ENCODE measurements around the gene HTATSF1. TPM values are rescaled to one million over a fixed set of nuclear protein-coding genes. Genes with fewer than 3 reads are reported as not detected.

HTATSF1 gene
- total and polyA plus RNA-seq, 3 experiments from 2014 or later, result 42.7 to 73.1 (median 45.2) TPM

DNA sequence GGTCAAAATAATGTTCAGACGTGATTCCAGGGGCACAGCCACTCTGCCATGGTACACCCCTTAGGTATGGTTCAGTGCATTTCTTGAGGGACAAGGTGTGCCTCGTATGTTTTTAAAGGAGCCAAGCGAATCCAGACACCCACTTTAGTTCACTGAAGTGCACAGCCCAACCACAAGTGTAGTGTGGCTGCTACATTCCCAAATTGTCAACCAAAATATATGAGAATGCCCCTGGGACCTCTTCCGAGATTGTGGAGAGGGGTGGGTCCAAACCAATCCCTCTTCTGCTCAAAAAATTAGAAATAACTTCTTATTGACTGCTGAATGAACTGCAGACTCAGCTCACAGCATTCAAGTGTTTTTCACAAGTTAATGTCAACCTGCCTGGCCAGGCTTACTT is 17.0 kb upstream of the HTATSF1 start:
- Mint-ChIP-seq H3K36me3 (no peaks in the 10 kb centered on the region), H3K9me3 (no peaks in the 10 kb centered on the region), H3K4me1 (no peaks in the 10 kb centered on the region), H3K27ac (no peak overlapping the region), H3K27me3 (peaks cover 10 to 16% of the 10 kb centered on the region in 2 donors), H3K4me3 (no peak overlapping the region)
- ChIA-PET CTCF (no interaction called here), POLR2A (no interaction called here)
- Histone ChIP-seq H3K36me3 (ENCODE audit: insufficient read depth, low read length) (no peaks in the 10 kb centered on the region), H3K27ac (ENCODE audit: low read depth, low read length) (no peak overlapping the region), H3K4me3 (ENCODE audit: low read length) (no peak overlapping the region), H3K4me1 (ENCODE audit: insufficient read depth, low read length) (no peaks in the 10 kb centered on the region), H3K27me3 (ENCODE audit: insufficient read depth, low read length, poor library complexity, severe bottlenecking) (no peaks in the 10 kb centered on the region), H3K9me3 (ENCODE audit: low read length) (no peaks in the 10 kb centered on the region)
- no peak for DNase-seq

GRCh38 chrX:136487647-136488046 is 9.7 kb upstream of the HTATSF1 start, which contains the start of gene BRS3:
TSS of gene BRS3 (plus strand) at chrX:136487947. CDS start at chrX:136488115, 168 bp downstream.
- H3K27ac ChIP-seq (ENCODE audit: low read depth, low read length), result no peak within 1 kb of the TSS
- Mint-ChIP-seq H3K27ac (no peak within 1 kb of the TSS), H3K36me3 (no peaks in the 10 kb centered on the region), H3K4me3 (no peak within 1 kb of the TSS), H3K9me3 (no peaks in the 10 kb centered on the region), H3K27me3 (peaks cover 24 to 73% of the 10 kb centered on the region in 2 donors), H3K4me1 (no peaks in the 10 kb centered on the region)
- H3K27me3 ChIP-seq (ENCODE audit: insufficient read depth, low read length, poor library complexity, severe bottlenecking), result no peaks in the 10 kb centered on the region
- no peaks in the 10 kb centered on the region for H3K4me1 ChIP-seq (ENCODE audit: insufficient read depth, low read length)
- no peaks in the 10 kb centered on the region for H3K36me3 ChIP-seq (ENCODE audit: insufficient read depth, low read length)
- ChIA-PET CTCF (no interaction called here), POLR2A (no interaction called here)
- DNase-seq, result no peak
- no peaks in the 10 kb centered on the region for H3K9me3 ChIP-seq (ENCODE audit: low read length)
- H3K4me3 ChIP-seq (ENCODE audit: low read length), result no peak within 1 kb of the TSS

DNA sequence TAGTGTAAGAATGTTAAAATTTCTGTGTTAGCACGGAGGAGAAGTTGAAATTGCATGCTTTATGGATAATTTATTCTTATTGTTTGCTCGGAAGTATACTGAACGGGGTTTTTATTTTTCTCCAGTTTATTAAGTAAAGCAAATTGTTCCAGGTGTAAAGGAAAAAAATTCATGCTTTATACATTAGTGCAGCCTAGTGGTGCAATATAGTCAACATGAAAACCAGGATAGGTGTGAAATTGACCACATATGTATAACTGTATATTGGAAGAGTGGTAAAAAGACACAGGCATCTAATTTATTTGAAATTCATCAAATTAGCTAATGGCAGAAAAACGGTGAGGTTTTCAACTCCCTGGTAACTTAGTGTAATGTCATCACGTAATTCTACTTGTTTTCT is 8.7 kb upstream of the HTATSF1 start:
- H3K36me3 ChIP-seq (ENCODE audit: insufficient read depth, low read length), result no peaks in the 10 kb centered on the region
- H3K27me3 ChIP-seq (ENCODE audit: insufficient read depth, low read length, poor library complexity, severe bottlenecking), result no peaks in the 10 kb centered on the region
- CTCF ChIA-PET, result no interaction called here
- H3K9me3 ChIP-seq (ENCODE audit: low read length), result no peaks in the 10 kb centered on the region
- Mint-ChIP-seq H3K27me3 (peaks cover 28 to 64% of the 10 kb centered on the region in 2 donors), H3K9me3 (no peaks in the 10 kb centered on the region), H3K36me3 (no peaks in the 10 kb centered on the region), H3K4me3 (no peak overlapping the region), H3K4me1 (no peaks in the 10 kb centered on the region), H3K27ac (no peak overlapping the region)
- H3K4me3 ChIP-seq (ENCODE audit: low read length), result no peak overlapping the region
- POLR2A ChIA-PET, result no interaction called here
- no peak for DNase-seq
- no peak overlapping the region for H3K27ac ChIP-seq (ENCODE audit: low read depth, low read length)
- H3K4me1 ChIP-seq (ENCODE audit: insufficient read depth, low read length), result no peaks in the 10 kb centered on the region

DNA sequence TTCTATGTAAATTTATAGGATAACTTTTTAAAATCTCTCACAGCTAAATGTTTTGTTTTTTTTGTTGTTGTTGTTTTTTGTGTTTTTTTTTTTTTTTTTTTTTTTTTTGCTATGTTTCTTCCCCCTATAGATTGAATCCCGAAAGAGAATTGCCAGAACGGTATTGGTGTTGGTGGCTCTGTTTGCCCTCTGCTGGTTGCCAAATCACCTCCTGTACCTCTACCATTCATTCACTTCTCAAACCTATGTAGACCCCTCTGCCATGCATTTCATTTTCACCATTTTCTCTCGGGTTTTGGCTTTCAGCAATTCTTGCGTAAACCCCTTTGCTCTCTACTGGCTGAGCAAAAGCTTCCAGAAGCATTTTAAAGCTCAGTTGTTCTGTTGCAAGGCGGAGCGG is 5.6 kb upstream of the HTATSF1 start:
- Mint-ChIP-seq H3K4me3 (no peak overlapping the region), H3K36me3 (peaks cover 0 to 2% (median 0%) of the 10 kb centered on the region in 3 donors), H3K27ac (no peak overlapping the region), H3K27me3 (peaks cover 21 to 44% of the 10 kb centered on the region in 2 donors), H3K4me1 (peaks cover 5 to 6% (median 6%) of the 10 kb centered on the region in 3 donors), H3K9me3 (no peaks in the 10 kb centered on the region)
- no peaks in the 10 kb centered on the region for H3K27me3 ChIP-seq (ENCODE audit: insufficient read depth, low read length, poor library complexity, severe bottlenecking)
- ChIA-PET POLR2A (interaction anchor here (0.6 kb wide), 2 partner anchors 16 to 1088 kb away, joined by 4 to 5 read pairs; no protein-coding TSS in a partner anchor), CTCF (no interaction called here)
- H3K9me3 ChIP-seq (ENCODE audit: low read length), result no peaks in the 10 kb centered on the region
- H3K4me1 ChIP-seq (ENCODE audit: insufficient read depth, low read length), result peaks cover 5% of the 10 kb centered on the region
- no peaks in the 10 kb centered on the region for H3K36me3 ChIP-seq (ENCODE audit: insufficient read depth, low read length)
- no peak for DNase-seq
- H3K27ac ChIP-seq (ENCODE audit: low read depth, low read length), result no peak overlapping the region
- no peak overlapping the region for H3K4me3 ChIP-seq (ENCODE audit: low read length)

DNA sequence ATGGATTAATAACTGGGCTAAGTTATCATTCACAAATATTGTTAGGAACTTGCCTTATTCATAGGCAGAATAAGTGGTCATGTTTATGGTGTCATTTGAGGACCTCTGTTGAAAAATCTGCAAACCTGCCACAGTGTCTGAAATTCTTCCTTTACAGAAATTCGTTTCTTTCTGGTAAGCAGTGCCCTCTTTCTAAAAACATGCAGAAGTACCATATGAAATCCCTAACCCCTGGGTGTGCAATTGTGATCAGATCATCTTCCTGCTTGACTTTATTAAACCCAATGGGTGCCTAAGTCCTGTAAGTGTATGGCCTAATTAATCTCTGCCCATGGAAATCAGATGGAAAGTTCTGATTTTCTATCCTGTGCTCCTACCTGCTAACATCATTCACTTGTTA is 4.4 kb upstream of the HTATSF1 start:
- DNase-seq, result no peak
- Mint-ChIP-seq H3K36me3 (peaks cover 0 to 4% (median 0%) of the 10 kb centered on the region in 3 donors), H3K27me3 (peaks cover 18 to 36% of the 10 kb centered on the region in 2 donors), H3K4me3 (no peak overlapping the region), H3K27ac (no peak overlapping the region), H3K9me3 (no peaks in the 10 kb centered on the region), H3K4me1 (peaks cover 5 to 8% (median 6%) of the 10 kb centered on the region in 3 donors)
- peaks cover 5% of the 10 kb centered on the region for H3K4me1 ChIP-seq (ENCODE audit: insufficient read depth, low read length)
- CTCF ChIA-PET, result no interaction called here
- POLR2A ChIA-PET, result no interaction called here
- H3K4me3 ChIP-seq (ENCODE audit: low read length), result no peak overlapping the region
- no peaks in the 10 kb centered on the region for H3K9me3 ChIP-seq (ENCODE audit: low read length)
- no peaks in the 10 kb centered on the region for H3K27me3 ChIP-seq (ENCODE audit: insufficient read depth, low read length, poor library complexity, severe bottlenecking)
- no peaks in the 10 kb centered on the region for H3K36me3 ChIP-seq (ENCODE audit: insufficient read depth, low read length)
- H3K27ac ChIP-seq (ENCODE audit: low read depth, low read length), result no peak overlapping the region

DNA sequence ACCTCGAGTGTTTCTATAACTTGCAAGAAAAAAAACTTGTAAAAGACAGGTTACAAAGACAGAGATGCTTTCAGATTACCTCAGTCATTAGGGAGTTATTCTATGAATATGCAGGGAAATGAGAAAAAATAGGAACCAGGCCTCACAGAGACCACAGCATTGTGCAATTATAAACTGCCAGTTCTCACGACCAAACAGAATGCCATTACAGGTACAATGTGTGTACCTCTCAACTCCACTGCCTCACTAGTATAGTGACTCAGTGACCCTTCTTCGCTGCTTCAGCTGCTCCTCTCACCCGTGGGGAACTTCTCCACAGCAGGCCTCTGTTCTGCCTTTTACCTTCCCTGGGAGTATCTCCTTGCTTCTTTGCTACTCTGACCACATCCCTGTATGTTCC is 2.3 kb upstream of the HTATSF1 start:
- H3K27ac ChIP-seq (ENCODE audit: low read depth, low read length), result no peak overlapping the region
- H3K4me1 ChIP-seq (ENCODE audit: insufficient read depth, low read length), result peaks cover 16% of the 10 kb centered on the region
- H3K4me3 Mint-ChIP-seq, result peak overlapping the region in 1 of 7 donors; percentile 43
- H3K27me3 Mint-ChIP-seq, result peaks cover 17 to 20% of the 10 kb centered on the region in 2 donors
- peaks cover 13 to 25% (median 21%) of the 10 kb centered on the region in 3 donors for H3K4me1 Mint-ChIP-seq
- H3K9me3 ChIP-seq (ENCODE audit: low read length), result no peaks in the 10 kb centered on the region
- H3K36me3 ChIP-seq (ENCODE audit: insufficient read depth, low read length), result no peaks in the 10 kb centered on the region
- H3K9me3 Mint-ChIP-seq, result no peaks in the 10 kb centered on the region
- peaks cover 0 to 8% (median 0%) of the 10 kb centered on the region in 3 donors for H3K36me3 Mint-ChIP-seq
- ChIA-PET CTCF (no interaction called here), POLR2A (no interaction called here)
- no peak for DNase-seq
- no peak overlapping the region for H3K4me3 ChIP-seq (ENCODE audit: low read length)
- peak overlapping the region in 2 of 8 donors; percentile 21 to 50 for H3K27ac Mint-ChIP-seq
- H3K27me3 ChIP-seq (ENCODE audit: insufficient read depth, low read length, poor library complexity, severe bottlenecking), result no peaks in the 10 kb centered on the region

DNA sequence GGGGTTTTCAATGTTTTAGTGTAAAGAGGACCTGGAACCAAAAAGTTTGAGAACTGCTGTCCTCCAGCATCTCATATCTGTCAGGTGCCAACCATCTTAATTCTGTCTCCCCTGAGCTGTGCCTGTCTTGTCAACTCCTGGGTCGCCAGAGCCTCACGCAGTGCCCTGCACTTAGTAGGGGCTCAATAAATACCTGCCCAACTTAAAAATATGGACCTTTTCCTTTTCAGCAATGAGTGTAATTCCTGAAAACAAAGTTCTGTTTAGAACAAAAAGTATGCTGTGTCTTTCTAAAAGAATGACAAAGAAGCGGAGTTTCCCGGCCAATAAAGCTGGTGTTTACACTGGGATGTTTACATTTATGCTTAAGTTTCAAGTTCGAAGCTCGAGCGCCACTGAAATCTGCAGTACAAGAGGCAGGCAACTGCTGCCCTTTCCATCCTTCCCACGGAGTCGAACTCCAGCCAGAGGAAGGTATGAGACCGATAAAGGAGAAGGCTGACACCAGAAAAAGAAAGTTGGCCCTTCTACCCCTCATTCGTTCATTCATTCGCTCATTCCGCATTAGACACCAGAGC is 1.1 kb upstream of the HTATSF1 start:
- ChIA-PET POLR2A (interaction anchor here (0.6 to 1.5 kb wide), 3 partner anchors 383 to 523 kb away, joined by 3 to 5 read pairs (median 3); partner anchors contain the start of genes MMGT1 and RBMX), CTCF (no interaction called here)
- Histone ChIP-seq H3K4me3 (ENCODE audit: low read length) (peak overlapping the region; percentile 78), H3K9me3 (ENCODE audit: low read length) (no peaks in the 10 kb centered on the region), H3K36me3 (ENCODE audit: insufficient read depth, low read length) (no peaks in the 10 kb centered on the region), H3K27ac (ENCODE audit: low read depth, low read length) (peak overlapping the region; percentile 77), H3K27me3 (ENCODE audit: insufficient read depth, low read length, poor library complexity, severe bottlenecking) (no peaks in the 10 kb centered on the region), H3K4me1 (ENCODE audit: insufficient read depth, low read length) (peaks cover 16% of the 10 kb centered on the region)
- DNase-seq, result no peak
- Mint-ChIP-seq H3K4me1 (peaks cover 13 to 25% (median 21%) of the 10 kb centered on the region in 3 donors), H3K27ac (peak overlapping the region; percentile 92 to 99 (median 98)), H3K36me3 (peaks cover 0 to 13% (median 0%) of the 10 kb centered on the region in 3 donors), H3K27me3 (peaks cover 9 to 14% of the 10 kb centered on the region in 2 donors), H3K4me3 (peak overlapping the region; percentile 87 to 93 (median 90)), H3K9me3 (no peaks in the 10 kb centered on the region)

DNA sequence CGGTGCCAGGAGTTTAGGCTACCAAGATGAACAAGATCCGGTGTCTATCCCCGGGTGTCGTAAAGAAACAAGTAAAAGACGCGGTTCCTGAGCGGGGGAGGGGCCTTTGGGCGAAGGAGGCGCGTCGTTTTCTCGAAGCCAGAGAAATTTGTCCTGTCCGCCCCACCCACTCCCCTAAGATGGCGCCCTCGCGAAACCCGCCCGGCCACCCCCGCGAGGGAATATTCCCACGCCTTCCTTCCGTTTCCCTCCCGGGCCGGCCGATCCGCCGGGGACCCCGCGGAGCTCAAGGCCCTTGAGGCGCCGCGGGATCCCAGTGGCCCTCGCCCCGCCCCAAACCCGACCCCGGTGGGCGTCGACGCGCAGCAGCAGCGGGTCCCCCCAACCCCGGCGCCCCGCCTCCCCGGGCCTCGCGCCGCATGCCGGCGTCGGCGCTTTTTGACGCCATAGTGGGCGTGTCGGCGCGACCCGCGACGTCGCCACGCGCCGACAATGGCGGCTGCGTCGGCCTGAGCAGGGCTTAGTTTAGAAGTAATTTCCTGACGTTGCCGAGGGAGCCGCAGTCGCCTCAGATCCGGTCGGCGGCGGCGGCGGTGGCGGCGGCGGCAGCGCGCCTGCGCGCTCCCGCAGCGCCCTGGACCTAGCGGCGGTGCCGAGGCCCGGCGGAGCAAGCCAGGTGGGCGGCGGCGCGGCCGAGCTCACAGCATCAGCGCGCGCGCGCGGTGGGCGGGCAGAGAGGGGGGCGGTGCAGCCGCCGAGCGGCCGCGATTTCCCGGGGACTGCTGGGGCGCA is 432 bp upstream of the HTATSF1 start:
- CTCF ChIA-PET, result no interaction called here
- peaks cover 13 to 25% (median 21%) of the 10 kb centered on the region in 3 donors for H3K4me1 Mint-ChIP-seq
- peak overlapping the region; percentile 88 to 95 (median 92) for H3K4me3 Mint-ChIP-seq
- Histone ChIP-seq H3K9me3 (ENCODE audit: low read length) (no peaks in the 10 kb centered on the region), H3K4me3 (ENCODE audit: low read length) (peak overlapping the region; percentile 92), H3K4me1 (ENCODE audit: insufficient read depth, low read length) (peaks cover 16% of the 10 kb centered on the region), H3K27me3 (ENCODE audit: insufficient read depth, low read length, poor library complexity, severe bottlenecking) (no peaks in the 10 kb centered on the region), H3K36me3 (ENCODE audit: insufficient read depth, low read length) (no peaks in the 10 kb centered on the region), H3K27ac (ENCODE audit: low read depth, low read length) (peak overlapping the region; percentile 77)
- peaks cover 5 to 11% of the 10 kb centered on the region in 2 donors for H3K27me3 Mint-ChIP-seq
- POLR2A ChIA-PET, result interaction anchor here (0.6 to 1.5 kb wide), 6 partner anchors 9 to 524 kb away, joined by 3 to 5 read pairs (median 3); partner anchors contain the start of genes MMGT1 and RBMX
- peaks cover 0 to 13% (median 4%) of the 10 kb centered on the region in 3 donors for H3K36me3 Mint-ChIP-seq
- H3K9me3 Mint-ChIP-seq, result no peaks in the 10 kb centered on the region
- peak; percentile 74 to 92 (median 87) for DNase-seq
- H3K27ac Mint-ChIP-seq, result peak overlapping the region; percentile 92 to 99 (median 98)

Measured in CD8-positive, alpha-beta memory T cell (primary cell).